PFSK-1 (cell line): ENCODE data around the gene TMEM151A. TPM values are rescaled to one million over a fixed set of nuclear protein-coding genes. Genes with fewer than 3 reads are reported as not detected.

Source experiments
- FOXP2 ChIP-seq: optimal IDR thresholded peaks from 2 replicates; pipeline ENCODE3; 2011; ENCODE audit warnings: borderline replicate concordance, control low read depth, inconsistent platforms; ENCODE audit not compliant: insufficient read depth; ENCODE audit errors: extremely low read length, extremely low read depth
- POLR2AphosphoS5 ChIP-seq: IDR thresholded peaks from 2 replicates; pipeline ENCODE4 v1.6.1; 2012; ENCODE audit warnings: low read depth, mild to moderate bottlenecking, control low read depth, low read length, moderate library complexity
- SIN3A ChIP-seq: IDR thresholded peaks from 2 replicates; pipeline ENCODE4 v1.6.1; 2012; ENCODE audit warnings: mild to moderate bottlenecking, low read length, moderate library complexity, borderline replicate concordance; ENCODE audit not compliant: insufficient read depth
- TAF1 ChIP-seq: IDR thresholded peaks from 2 replicates; pipeline ENCODE4 v1.6.1; 2012; ENCODE audit warnings: low read length, control low read depth, borderline replicate concordance; ENCODE audit not compliant: insufficient read depth
- polyA plus RNA-seq: library from polyadenylated mRNA; unstranded; fragments of >200 nt; gene quantifications from one replicate; pipeline ENCODE4 v1.2.1, GENCODE V29; 2012; ENCODE audit warnings: low read depth, missing spikeins; ENCODE audit not compliant: insufficient read length
- TF ChIP-seq, protein P1 (sequence below), 2 experiments: IDR thresholded peaks; 2 replicates each; pipeline versions ENCODE4 v1.6.1 to v1.8.0; 2011 to 2012; ENCODE audit warnings: low read depth in 2 of 2, low read length in 2 of 2, control low read depth in 1 of 2, inconsistent platforms in 1 of 2, mild to moderate bottlenecking in 1 of 2, moderate library complexity in 1 of 2; ENCODE audit not compliant: insufficient read depth in 1 of 2

Gene TMEM151A
- polyA plus RNA-seq = not detected

- TF ChIP-seq FOXP2 = no peak
- TF ChIP-seq TAF1 = no peak
Observed at GRCh38 chr11:66291706-66292542, at the start of gene TMEM151A. TSS of gene TMEM151A (plus strand) at chr11:66291894. CDS start at chr11:66292014, 120 bp downstream.

GRCh38 chr11:66242095-66242765 is 49.5 kb upstream of the TMEM151A start:
- TF ChIP-seq TAF1 = no peak
- no peak for TF ChIP-seq FOXP2
- TF ChIP-seq POLR2AphosphoS5 = no peak
- no peak for TF ChIP-seq SIN3A
- TF ChIP-seq, protein P1, sequence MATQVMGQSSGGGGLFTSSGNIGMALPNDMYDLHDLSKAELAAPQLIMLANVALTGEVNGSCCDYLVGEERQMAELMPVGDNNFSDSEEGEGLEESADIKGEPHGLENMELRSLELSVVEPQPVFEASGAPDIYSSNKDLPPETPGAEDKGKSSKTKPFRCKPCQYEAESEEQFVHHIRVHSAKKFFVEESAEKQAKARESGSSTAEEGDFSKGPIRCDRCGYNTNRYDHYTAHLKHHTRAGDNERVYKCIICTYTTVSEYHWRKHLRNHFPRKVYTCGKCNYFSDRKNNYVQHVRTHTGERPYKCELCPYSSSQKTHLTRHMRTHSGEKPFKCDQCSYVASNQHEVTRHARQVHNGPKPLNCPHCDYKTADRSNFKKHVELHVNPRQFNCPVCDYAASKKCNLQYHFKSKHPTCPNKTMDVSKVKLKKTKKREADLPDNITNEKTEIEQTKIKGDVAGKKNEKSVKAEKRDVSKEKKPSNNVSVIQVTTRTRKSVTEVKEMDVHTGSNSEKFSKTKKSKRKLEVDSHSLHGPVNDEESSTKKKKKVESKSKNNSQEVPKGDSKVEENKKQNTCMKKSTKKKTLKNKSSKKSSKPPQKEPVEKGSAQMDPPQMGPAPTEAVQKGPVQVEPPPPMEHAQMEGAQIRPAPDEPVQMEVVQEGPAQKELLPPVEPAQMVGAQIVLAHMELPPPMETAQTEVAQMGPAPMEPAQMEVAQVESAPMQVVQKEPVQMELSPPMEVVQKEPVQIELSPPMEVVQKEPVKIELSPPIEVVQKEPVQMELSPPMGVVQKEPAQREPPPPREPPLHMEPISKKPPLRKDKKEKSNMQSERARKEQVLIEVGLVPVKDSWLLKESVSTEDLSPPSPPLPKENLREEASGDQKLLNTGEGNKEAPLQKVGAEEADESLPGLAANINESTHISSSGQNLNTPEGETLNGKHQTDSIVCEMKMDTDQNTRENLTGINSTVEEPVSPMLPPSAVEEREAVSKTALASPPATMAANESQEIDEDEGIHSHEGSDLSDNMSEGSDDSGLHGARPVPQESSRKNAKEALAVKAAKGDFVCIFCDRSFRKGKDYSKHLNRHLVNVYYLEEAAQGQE (IDR thresholded peaks at IDR 0.05; ENCODE audit: insufficient read depth in 1 of 2, low read depth in 2 of 2, low read length in 2 of 2) = no peak

DNA sequence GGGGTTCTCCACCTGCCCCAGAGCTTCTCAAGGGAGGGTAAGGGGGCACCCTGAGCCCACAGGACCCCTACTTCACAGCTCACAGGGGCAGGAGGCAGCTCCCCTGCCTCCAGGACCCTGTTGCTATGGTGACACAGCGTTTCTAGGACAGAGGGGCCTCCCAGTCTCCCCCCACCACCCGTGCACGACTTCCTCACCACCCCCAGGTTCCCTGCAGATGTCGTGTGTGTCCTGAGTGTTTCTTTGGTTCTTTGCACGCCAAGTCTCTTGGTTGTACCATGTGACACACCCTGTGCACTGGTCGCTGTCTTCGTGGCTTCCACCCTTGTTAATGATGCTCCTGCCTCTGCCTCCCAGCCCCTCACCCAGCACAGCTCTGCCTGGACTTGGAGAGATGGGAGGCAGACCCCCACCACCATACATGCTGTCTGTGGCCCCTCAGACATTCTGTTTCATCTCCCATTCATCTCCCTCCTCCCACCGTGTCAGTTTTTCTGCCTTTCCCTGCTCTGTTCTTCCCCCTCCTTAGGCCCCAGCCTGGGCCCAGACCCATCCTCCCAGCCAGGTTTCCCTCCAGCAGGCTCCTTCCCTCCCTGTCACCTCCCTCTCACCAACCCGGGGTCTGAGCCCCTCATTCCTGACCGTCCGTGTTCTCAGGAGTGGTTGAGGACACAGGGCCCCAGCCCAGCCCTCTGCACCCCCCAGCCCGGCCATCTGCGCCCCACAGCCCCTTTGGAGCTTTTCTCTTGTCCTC is 47.7 kb upstream of the TMEM151A start:
- TF ChIP-seq FOXP2 = no peak

DNA sequence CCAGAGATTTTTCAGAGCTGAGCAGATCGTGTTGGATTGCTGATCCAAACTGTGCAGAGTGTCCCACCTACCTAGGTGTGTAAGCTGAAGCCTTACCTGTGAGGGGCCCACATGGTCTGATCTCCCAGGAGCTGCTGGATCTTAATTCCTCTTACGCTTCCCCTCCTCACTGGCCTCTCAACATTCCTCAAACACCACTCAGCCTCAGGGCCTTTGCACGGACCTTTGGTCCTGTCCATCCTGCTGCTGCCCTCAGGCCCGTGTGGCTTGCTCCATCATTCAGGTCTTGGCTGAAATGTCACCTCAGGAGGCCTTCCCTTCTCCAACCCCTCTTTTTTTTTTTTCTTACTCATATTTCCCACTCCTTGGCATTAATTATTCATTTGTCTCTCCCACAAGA is 44.4 kb upstream of the TMEM151A start:
- TF ChIP-seq, protein P1 (IDR thresholded peaks at IDR 0.05; ENCODE audit: insufficient read depth in 1 of 2, low read depth in 2 of 2, low read length in 2 of 2) = no peak
- TF ChIP-seq SIN3A (no peak), FOXP2 (no peak), TAF1 (no peak), POLR2AphosphoS5 (no peak)

DNA sequence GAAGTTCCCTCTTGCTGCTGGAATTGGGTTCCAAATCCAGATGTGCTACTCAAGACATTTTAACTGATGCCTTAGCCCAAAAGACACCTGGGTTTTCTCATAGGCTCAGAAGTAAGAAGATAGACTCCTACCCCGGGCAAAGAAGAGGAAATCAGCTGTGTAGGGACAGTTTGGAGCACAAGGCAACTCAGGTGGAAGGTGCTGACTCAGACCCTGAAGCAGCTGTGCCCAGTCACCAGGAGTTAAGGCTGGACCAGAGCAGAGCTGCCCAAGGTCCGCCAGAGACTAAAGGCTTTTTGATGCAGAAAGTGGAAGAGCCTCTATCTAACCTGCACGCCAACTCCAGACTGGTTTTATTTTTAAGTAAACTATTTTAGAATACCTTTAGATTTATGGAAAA is 43.9 kb upstream of the TMEM151A start:
- TF ChIP-seq POLR2AphosphoS5 = no peak
- TF ChIP-seq TAF1 = no peak
- TF ChIP-seq FOXP2 = no peak
- TF ChIP-seq SIN3A = no peak
- TF ChIP-seq, protein P1 (IDR thresholded peaks at IDR 0.05; ENCODE audit: insufficient read depth in 1 of 2, low read depth in 2 of 2, low read length in 2 of 2) = no peak

GRCh38 chr11:66248903-66249302 is 42.8 kb upstream of the TMEM151A start:
- TF ChIP-seq POLR2AphosphoS5 = no peak
